Measurements from ENCODE around the gene DICER1.

- no peak for TF ChIP-seq CTCF (IDR thresholded peaks at IDR 0.05; ENCODE audit: poor library complexity)
- TF ChIP-seq EZH2phosphoT487 (IDR thresholded peaks at IDR 0.05; ENCODE audit: low read depth, severe bottlenecking, unreplicated experiment), result no peak
Observed at GRCh38 chr14:95138876-95139275, 18.5 kb downstream of the DICER1 start.

Data from hepatocyte (in vitro differentiated cells).